Stimulated activated memory B cell treated with anti-CD40 and anti-IgM and Interleukin-4, amounts not matched to agents 10 μg/mL and 1 μg/mL and 100 μg/mL, for 72 hours (primary cell): Measurements from ENCODE around the gene SLC5A1.
A peak's percentile ranks its signal among the peaks of the same experiment; 100 is the strongest.

Experiments
- ATAC-seq: fragments of 150-1000 bp; cut with Tn5 transposase; 2 replicates; pipeline ENCODE4 v1.10.0; 2021
- H3K27ac Mint-ChIP-seq: one replicate; pipeline ENCODE4 v1.8.0; 2022; ENCODE audit warnings: mild to moderate bottlenecking, mixed read lengths
- H3K27me3 Mint-ChIP-seq: one replicate; pipeline ENCODE4 v1.8.0; 2022; ENCODE audit warnings: mixed read lengths
- H3K36me3 Mint-ChIP-seq: one replicate; pipeline ENCODE4 v1.8.0; 2022; ENCODE audit warnings: mixed read lengths
- H3K4me1 Mint-ChIP-seq: one replicate; pipeline ENCODE4 v1.8.0; 2022; ENCODE audit warnings: mixed read lengths
- H3K4me3 Mint-ChIP-seq: one replicate; pipeline ENCODE4 v1.8.0; 2022; ENCODE audit warnings: mild to moderate bottlenecking, moderate library complexity, mixed read lengths
- H3K9me3 Mint-ChIP-seq: one replicate; pipeline ENCODE4 v1.8.0; 2022; ENCODE audit warnings: mixed read lengths

Gene SLC5A1

DNA sequence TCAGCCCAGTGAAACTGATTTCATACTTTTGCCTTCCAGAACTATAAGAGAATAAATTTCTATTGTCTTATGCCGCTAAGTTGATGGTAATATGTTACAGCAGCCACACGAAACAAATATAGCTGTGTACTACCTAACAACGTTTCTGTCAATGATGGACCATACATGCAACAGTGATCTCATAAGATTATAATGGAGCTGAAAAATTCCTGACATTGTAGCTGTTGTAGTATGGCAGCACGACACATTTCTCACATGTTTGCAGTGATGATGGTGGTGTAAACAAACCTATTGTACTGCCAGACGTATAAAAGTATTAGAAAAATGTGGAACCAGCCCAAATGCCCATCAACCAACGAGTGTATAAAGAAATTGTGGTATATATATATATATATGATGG lies 5.8 kb upstream of the SLC5A1 start:
- no peak for ATAC-seq

DNA sequence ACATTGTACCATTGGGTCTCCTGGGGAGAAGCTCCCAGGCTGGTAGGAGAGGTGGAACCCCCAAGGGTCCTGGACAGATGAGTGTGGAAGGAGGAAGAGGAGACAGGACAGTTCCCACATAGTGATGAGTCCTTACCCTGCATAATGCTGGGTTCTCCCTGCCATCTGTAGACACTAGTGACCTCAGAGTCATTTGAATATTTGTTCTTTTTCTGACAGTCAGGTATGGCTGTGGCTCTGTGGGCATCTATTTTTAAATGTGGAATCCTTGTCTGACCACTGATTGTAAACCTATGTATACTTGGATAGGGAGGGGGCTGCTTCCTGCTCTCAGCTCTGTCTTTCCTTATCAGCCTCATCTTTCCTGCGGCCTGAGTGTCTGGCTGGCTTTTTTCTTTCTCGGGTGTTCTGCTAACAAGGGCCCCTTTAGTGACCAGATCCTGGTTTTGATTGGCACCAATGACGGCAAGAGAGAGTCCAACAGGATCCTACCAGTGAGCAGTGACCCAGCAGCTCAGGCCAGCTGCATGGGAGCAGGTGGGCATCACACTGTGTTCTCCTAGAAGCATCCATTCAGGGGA lies 2.6 kb upstream of the SLC5A1 start:
- Mint-ChIP-seq H3K27me3 (peaks cover 51% of the 10 kb centered on the region), H3K36me3 (no peaks in the 10 kb centered on the region), H3K4me1 (no peaks in the 10 kb centered on the region), H3K9me3 (no peaks in the 10 kb centered on the region), H3K4me3 (no peak overlapping the region), H3K27ac (no peak overlapping the region)
- no peak for ATAC-seq

More for the DNA sequence above, 5.8 kb upstream of the SLC5A1 start:
- no peaks in the 10 kb centered on the region for H3K4me1 Mint-ChIP-seq
- no peaks in the 10 kb centered on the region for H3K9me3 Mint-ChIP-seq
- H3K36me3 Mint-ChIP-seq: no peaks in the 10 kb centered on the region
- no peak overlapping the region for H3K4me3 Mint-ChIP-seq
- peaks cover 34% of the 10 kb centered on the region for H3K27me3 Mint-ChIP-seq
- no peak overlapping the region for H3K27ac Mint-ChIP-seq

- Mint-ChIP-seq H3K27ac (no peak overlapping the region), H3K4me3 (no peak overlapping the region), H3K9me3 (no peaks in the 10 kb centered on the region), H3K27me3 (peaks cover 70% of the 10 kb centered on the region), H3K36me3 (no peaks in the 10 kb centered on the region), H3K4me1 (no peaks in the 10 kb centered on the region)
- ATAC-seq: peak; percentile 36
Observed at GRCh38 chr22:32043391-32043790, 330 bp downstream of the SLC5A1 start.

GRCh38 chr22:32044477-32044876 lies 1.4 kb downstream of the SLC5A1 start:
- no peak overlapping the region for H3K27ac Mint-ChIP-seq
- H3K9me3 Mint-ChIP-seq: no peaks in the 10 kb centered on the region
- no peak for ATAC-seq
- no peaks in the 10 kb centered on the region for H3K36me3 Mint-ChIP-seq
- H3K4me3 Mint-ChIP-seq: no peak overlapping the region
- peaks cover 65% of the 10 kb centered on the region for H3K27me3 Mint-ChIP-seq
- no peaks in the 10 kb centered on the region for H3K4me1 Mint-ChIP-seq

DNA sequence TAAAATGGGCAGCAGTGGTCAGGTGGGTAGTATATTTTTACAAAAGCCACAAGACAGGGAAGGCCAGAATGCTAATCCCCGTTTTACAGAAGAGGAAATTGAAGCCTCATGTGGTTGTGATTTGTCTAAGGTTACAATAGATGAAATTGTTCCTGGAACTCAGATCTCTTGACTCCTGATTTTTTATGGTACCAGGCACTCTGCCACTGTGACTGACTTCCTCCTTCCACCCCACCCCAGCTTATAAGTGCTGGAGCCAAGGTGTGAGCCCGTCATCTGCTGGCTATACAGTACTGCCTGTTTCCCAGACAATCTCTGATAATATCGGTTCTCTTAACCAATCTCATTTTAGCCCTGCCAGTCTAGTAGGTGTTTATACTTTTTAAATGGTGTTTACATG lies 1.9 kb downstream of the SLC5A1 start:
- Mint-ChIP-seq H3K4me3 (no peak overlapping the region), H3K9me3 (no peaks in the 10 kb centered on the region), H3K27me3 (peaks cover 62% of the 10 kb centered on the region), H3K4me1 (no peaks in the 10 kb centered on the region), H3K27ac (no peak overlapping the region), H3K36me3 (no peaks in the 10 kb centered on the region)
- ATAC-seq: no peak

- ATAC-seq: no peak
- Mint-ChIP-seq H3K27ac (no peak overlapping the region), H3K27me3 (peaks cover 57% of the 10 kb centered on the region), H3K4me3 (no peak overlapping the region), H3K9me3 (no peaks in the 10 kb centered on the region), H3K36me3 (no peaks in the 10 kb centered on the region), H3K4me1 (no peaks in the 10 kb centered on the region)
Observed at GRCh38 chr22:32048069-32048468, 5.0 kb downstream of the SLC5A1 start.

DNA sequence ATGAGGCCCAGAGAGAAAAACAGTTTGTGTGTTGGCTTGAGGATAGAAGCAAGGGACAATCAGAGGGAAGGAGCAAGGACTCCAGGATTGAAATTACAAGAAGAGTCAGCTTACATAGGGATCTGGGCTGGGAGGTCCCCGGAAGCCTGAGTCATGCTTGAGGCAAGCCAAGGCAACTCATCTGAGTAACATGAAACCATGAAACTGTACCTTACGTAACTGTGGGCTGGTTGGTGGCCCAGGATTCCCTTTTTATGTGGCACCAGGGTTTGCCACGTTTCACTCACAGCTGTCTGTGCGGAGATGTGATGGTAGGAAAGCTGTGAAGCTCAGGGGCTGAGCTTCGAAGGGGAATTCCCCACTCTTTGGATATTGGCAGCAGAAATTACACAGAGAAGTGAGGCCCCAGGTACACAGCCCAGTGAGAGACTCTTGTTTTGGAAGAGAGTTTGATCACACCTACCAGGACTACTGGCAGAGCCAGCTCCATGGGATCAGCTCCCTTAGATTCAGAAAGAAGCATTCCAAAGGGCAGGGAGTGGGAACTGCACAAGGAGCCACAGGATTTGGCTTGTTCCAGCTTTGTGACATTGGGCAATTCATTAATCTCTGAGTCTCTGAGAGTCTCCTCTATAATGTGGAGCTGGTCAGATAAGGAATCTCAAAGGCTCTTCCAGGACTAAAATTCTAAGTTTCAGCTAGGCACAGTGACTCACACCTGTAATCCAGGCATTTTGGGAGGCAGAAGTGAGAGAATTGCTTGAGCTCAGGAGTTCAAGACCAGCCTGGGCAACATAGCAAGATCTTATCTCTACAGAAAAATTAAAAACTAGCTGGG lies 7.8 kb downstream of the SLC5A1 start:
- no peaks in the 10 kb centered on the region for H3K36me3 Mint-ChIP-seq
- H3K27me3 Mint-ChIP-seq: peaks cover 37% of the 10 kb centered on the region
- H3K27ac Mint-ChIP-seq: no peak overlapping the region
- no peaks in the 10 kb centered on the region for H3K9me3 Mint-ChIP-seq
- peak; percentile 49 for ATAC-seq
- no peak overlapping the region for H3K4me3 Mint-ChIP-seq
- H3K4me1 Mint-ChIP-seq: no peaks in the 10 kb centered on the region

DNA sequence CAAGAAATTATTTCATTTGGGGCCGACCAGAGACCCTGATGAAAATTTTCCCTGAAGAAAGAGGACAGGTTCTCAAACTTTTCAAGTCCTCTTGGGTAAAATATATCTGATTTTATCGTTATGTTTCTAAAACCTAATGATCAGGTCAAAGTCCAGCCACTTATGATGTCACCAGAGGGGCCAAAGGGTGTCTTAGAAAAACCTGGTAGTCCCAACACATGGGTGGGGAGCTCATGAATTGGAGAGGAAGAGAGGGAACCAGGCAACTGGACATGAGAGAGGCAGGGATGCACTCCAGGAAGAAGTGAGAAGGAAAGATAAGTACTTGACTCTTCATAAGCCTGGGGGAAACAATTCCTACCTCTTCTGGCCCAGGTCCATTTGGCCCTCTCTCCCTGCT lies 9.2 kb downstream of the SLC5A1 start:
- no peaks in the 10 kb centered on the region for H3K36me3 Mint-ChIP-seq
- H3K9me3 Mint-ChIP-seq: no peaks in the 10 kb centered on the region
- no peak overlapping the region for H3K4me3 Mint-ChIP-seq
- peaks cover 24% of the 10 kb centered on the region for H3K27me3 Mint-ChIP-seq
- no peak overlapping the region for H3K27ac Mint-ChIP-seq
- no peaks in the 10 kb centered on the region for H3K4me1 Mint-ChIP-seq
- no peak for ATAC-seq

DNA sequence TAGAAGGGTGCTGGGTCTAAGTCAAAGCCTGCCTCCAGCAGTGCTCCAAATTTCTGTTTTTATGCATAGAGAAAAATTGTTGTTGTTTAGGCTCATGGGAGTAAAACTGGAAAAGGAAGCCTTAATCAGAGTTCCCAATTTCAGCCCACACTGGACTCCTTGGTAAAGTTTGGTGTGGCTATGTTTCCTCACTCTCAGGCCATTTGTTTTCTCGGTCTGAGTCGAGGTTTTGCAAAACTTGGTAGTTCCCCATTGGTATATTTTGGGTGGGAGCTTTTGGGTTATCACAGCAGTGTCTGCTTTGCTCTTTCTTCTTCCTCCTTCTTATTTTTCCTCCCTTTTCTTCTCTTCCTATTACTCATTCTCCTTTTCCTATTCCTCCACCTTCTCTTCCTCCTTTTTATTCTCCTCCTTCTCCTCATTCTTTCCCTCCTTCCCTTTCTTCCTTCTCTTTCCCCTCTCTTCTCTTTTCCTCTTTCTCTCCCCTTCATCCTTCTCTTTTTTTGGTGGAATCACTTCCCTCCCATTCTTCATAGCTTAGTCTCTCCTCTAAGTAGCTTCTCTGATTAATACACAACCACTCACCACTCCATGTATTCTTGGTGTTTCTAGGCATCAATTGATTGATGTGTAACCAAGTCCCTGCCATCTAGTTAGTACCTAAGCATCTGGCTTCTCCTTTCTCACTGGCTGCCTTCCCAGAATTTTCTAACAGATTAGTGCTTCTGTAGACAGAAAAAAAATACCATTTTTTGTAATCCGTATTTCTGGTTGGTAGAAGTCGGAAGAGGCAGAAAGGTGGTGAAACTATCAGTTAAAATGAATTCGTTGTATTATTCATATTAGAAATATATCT lies 10.1 kb downstream of the SLC5A1 start:
- H3K27me3 Mint-ChIP-seq: peaks cover 19% of the 10 kb centered on the region
- no peak overlapping the region for H3K27ac Mint-ChIP-seq
- no peaks in the 10 kb centered on the region for H3K36me3 Mint-ChIP-seq
- H3K4me3 Mint-ChIP-seq: no peak overlapping the region
- H3K4me1 Mint-ChIP-seq: no peaks in the 10 kb centered on the region
- no peak for ATAC-seq
- H3K9me3 Mint-ChIP-seq: no peaks in the 10 kb centered on the region

DNA sequence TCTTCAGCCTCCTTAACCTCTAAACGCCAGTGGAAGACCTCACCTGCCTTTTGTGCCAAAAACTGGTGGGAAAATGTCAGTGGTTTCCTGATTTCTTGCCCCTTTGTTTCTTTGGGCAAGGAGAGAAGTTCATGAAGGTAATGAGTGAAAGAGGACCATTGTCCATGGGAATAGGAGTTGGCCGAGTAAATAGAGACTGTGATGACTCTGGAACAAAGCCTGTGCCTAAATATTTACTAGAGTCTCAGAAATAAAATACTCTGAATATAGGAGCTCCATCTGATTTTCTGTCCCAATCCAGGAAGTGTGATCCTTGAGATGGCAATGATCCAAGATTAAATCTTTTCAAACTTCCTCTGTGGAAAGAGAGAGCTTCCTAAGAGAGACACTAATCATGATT lies 12.0 kb downstream of the SLC5A1 start:
- peaks cover 21% of the 10 kb centered on the region for H3K27me3 Mint-ChIP-seq

GRCh38 chr22:32058656-32059260 lies 15.7 kb downstream of the SLC5A1 start:
- no peak for ATAC-seq
- no peaks in the 10 kb centered on the region for H3K36me3 Mint-ChIP-seq
- H3K4me1 Mint-ChIP-seq: no peaks in the 10 kb centered on the region
- H3K4me3 Mint-ChIP-seq: no peak overlapping the region
- H3K27me3 Mint-ChIP-seq: peaks cover 24% of the 10 kb centered on the region
- H3K9me3 Mint-ChIP-seq: peaks cover 6% of the 10 kb centered on the region
- H3K27ac Mint-ChIP-seq: no peak overlapping the region

More for the DNA sequence above, 12.0 kb downstream of the SLC5A1 start:
- no peak for ATAC-seq
- Mint-ChIP-seq H3K27ac (no peak overlapping the region), H3K9me3 (no peaks in the 10 kb centered on the region), H3K36me3 (no peaks in the 10 kb centered on the region), H3K4me1 (no peaks in the 10 kb centered on the region), H3K4me3 (no peak overlapping the region)

DNA sequence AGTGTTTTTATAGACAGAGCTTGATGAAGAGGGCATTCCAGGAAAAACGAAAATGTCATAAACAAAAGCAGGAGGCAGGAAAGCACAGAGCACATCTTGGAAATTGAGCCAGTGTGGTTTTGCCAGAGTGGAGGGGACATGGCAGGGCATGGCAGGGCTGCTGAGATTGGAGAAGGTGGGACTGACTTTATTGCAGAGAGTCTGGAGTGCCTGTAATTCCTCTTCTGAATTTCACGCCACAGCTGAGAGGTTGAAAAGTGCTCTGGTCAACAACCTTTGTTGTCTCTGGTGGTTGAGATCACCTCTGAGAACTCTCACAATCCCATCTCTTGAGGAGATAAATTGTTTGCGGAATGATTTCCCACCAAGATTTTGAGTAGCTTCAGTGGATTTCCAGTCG lies 16.4 kb downstream of the SLC5A1 start:
- no peak overlapping the region for H3K4me3 Mint-ChIP-seq
- ATAC-seq: no peak

GRCh38 chr22:32063701-32064100 lies 20.6 kb downstream of the SLC5A1 start:
- Mint-ChIP-seq H3K4me1 (no peaks in the 10 kb centered on the region), H3K27ac (no peak overlapping the region), H3K36me3 (no peaks in the 10 kb centered on the region), H3K4me3 (no peak overlapping the region), H3K9me3 (peaks cover 6% of the 10 kb centered on the region), H3K27me3 (peaks cover 48% of the 10 kb centered on the region)
- ATAC-seq: no peak

More for the DNA sequence above, 16.4 kb downstream of the SLC5A1 start:
- Mint-ChIP-seq H3K27me3 (peaks cover 27% of the 10 kb centered on the region), H3K4me1 (no peaks in the 10 kb centered on the region), H3K27ac (no peak overlapping the region), H3K9me3 (peaks cover 6% of the 10 kb centered on the region), H3K36me3 (no peaks in the 10 kb centered on the region)

- Mint-ChIP-seq H3K4me3 (no peak overlapping the region), H3K36me3 (no peaks in the 10 kb centered on the region), H3K27me3 (peaks cover 36% of the 10 kb centered on the region), H3K9me3 (peaks cover 6% of the 10 kb centered on the region), H3K4me1 (no peaks in the 10 kb centered on the region), H3K27ac (no peak overlapping the region)
- no peak for ATAC-seq
Observed at GRCh38 chr22:32066820-32067219, 23.8 kb downstream of the SLC5A1 start.

DNA sequence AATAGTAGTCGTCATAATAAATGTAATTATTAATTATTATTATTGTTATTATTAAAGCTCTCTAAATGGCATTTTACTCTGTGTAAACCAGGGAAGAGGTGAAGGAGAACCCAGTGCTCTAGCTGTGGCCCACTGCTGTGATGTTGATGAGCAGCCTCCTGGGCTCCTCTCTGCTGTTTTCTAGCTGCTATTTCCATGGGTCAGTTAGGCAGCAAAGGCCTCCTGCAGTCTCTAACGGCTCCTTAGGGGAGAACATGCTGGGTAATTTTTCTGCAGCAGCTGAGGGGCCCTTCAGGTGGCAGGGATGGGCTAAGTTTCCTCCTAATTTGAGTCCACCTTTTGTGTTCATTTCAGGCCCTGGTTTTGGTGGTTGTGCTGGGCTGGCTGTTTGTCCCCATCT lies 24.6 kb downstream of the SLC5A1 start:
- peaks cover 36% of the 10 kb centered on the region for H3K27me3 Mint-ChIP-seq
- H3K36me3 Mint-ChIP-seq: no peaks in the 10 kb centered on the region
- no peak overlapping the region for H3K4me3 Mint-ChIP-seq
- ATAC-seq: no peak
- H3K4me1 Mint-ChIP-seq: no peaks in the 10 kb centered on the region
- no peak overlapping the region for H3K27ac Mint-ChIP-seq
- H3K9me3 Mint-ChIP-seq: peaks cover 2% of the 10 kb centered on the region
